ENCODE results near the gene TACSTD2.
"Not testable (repeated sequence)": the region's sequence is repeated elsewhere in the genome, so short reads cannot be mapped to it uniquely, and the experiment has no call there.

Gene TACSTD2

DNA sequence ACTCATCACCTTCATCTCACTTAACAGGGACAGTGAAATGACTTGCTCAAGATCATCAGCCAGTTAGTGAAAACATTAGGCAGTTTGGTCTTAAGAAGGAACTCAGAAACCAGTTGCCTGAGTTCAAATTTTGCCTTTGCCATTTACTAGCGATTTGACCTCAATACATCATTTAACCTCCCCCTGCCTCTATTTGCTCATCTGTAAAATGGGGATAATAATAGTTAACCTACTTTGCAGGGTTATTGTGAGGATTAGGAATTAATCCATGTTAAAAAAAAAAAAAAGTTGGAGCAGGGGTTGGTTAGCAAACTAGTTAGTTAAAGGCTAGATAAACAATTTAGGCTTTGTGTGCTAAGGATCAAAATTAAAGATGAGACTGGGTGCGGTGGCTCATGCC is 10.6 kb upstream of the TACSTD2 start:
- DNase-seq (ENCODE audit: low spot score), result no peak

DNA sequence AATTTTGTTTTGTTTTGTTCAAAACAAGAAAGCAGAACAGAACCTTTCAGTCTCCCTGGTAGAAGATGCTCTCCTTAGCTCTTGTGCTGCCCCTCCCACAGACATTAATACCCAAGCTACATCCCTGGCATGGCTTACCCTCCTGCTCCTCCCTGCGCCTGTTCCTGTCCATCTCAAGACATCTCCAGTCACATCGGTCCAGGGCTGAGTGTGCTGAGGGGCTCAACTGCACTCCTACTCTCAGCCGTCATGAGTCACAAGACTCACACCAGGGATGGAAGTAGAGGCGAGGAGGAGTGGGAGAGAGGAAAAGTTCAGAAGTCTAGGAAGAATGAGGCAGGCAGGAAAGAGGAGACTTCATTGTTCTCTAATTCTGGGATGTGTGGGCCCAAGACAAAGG is 9.2 kb upstream of the TACSTD2 start:
- DNase-seq (ENCODE audit: low spot score), result no peak

DNA sequence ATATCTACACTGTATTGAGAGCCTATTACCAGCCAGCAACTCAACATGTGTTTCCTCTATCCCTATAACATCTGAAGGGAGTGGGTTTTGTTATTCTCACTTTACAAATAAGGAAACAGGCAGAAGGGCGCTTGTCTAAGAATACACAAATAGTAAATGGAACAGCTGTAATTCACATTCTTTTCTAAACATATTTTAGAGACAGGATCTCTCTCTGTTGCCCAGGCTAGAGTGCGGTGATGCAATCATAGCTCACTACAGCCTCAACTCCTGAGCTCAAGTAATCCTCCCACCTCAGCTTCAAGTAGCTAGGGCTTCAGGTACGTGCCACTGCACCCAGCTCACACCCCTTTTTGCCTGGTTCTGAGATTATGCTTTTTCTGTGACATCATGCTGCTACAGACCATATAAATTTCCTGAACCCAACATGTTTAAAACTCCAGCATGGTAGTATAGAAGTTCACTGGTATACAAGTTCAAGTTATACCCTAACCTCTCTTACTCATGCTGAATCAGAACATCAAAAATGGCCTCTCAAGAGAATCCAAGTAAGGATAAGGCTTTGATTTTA is 8.6 kb upstream of the TACSTD2 start:
- no peak for DNase-seq (ENCODE audit: low spot score)

DNA sequence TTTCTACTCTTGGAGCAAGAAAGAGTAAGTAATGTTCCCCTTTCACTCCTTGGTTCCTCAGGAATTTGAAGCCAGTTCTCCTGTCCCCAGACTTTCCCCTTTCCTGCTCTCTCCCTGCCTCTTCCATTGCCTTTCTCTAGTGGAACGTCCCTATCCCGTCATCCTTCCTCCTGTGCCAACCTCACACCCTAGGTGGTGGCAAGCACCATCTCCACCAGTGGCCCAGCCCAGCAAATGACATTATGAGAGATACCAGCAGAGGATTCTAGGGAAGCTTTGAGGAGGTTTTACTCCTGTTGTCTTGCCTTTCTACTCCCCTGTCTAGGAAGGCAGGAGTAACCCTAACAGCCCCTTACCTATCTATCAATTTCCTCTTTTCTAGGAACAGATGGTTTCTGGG is 8.1 kb upstream of the TACSTD2 start:
- DNase-seq (ENCODE audit: low spot score), result no peak

DNA sequence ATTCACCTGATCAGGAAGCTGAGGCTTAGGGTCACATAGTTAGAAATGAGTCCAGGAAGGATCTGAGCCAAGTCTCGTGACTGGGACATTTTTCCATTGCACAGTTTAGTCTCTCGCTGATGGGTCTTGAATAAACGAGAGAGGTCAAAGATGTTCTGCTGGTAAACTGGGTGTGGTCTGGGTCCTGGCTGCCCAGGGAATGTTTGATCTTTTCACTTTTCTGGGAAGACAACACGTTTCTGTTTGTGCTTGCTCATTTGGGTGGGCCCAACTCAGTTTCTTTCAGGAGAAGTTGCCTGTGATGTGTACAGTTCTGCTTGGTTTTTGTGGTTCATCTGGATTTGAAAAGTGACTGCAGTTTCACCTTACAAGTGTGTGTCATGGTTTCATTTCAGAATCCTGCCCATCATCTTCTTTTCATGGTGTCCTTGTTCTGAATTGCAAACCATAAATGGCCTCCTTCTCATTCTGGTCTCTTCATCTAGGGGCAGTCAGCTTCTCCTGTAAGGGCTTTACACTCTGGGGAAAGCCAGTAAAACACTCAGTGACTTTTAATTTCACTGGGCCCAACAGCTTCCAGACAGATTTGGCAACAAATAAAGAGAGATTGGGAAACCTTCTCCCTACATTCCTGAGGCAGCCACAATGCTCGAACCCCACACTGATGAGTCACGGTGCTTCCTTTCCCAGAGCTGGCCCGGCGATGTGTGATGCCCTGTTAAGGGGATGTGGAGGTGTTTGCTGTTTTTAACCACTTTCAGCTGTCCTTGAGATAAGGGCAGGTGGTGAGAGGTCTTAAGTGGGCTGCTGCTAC is 7.2 kb upstream of the TACSTD2 start:
- no peak for DNase-seq (ENCODE audit: low spot score)

DNA sequence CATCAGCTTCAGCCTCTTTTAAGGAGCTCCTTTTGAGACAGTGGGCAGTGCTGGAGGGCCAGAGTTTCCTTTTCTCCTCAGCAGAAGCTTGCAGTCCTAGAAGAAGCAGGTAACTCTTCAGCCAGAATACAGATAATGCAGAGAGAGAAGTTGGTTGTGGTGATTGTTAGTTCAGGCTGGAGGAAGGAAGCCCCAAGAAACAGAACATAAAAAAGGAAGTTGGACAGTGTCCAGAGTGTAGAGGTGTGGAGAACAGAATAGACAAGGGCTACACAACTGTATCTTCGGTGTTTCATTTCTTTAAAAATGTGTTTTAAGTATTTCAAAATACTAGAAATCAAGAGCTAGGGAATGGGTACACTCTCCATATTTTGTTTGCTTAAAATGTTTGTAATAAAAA is 6.4 kb upstream of the TACSTD2 start:
- DNase-seq (ENCODE audit: low spot score), result no peak

DNA sequence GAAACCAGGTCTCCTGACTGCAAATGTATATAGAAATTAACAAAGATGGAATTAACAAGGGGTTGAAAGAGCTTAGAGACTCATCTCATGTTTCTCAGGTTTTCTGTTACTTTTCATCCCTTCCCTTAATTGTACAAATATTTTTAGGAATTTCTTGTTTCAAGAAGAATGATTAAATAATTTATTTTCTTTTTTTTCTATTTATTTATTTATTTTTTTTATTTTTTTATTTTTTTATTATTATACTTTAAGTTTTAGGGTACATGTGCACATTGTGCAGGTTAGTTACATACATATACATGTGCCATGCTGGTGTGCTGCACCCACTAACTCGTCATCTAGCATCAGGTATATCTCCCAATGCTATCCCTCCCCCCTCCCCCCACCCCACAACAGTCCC is 5.1 kb upstream of the TACSTD2 start:
- DNase-seq (ENCODE audit: low spot score), result not testable (repeated sequence)

DNA sequence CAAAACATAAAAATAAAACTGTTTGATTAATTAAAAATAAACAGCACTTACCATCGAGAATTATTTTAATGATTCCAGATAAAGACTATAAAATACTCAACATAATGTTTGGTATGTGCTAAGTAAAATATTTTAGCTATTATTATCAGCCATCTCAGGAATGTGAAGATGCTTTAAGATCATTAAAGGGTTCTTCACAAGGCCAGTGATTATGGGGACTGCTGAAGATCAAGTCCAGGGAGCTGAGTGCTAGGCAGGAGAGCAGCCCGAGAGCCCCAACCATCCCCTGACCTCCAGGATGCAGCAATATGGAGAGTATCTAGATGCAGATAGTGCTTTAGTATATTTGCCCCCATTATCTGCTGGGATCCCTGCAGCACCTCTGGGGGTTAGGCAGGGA is 4.6 kb upstream of the TACSTD2 start:
- no peak for DNase-seq (ENCODE audit: low spot score)

DNA sequence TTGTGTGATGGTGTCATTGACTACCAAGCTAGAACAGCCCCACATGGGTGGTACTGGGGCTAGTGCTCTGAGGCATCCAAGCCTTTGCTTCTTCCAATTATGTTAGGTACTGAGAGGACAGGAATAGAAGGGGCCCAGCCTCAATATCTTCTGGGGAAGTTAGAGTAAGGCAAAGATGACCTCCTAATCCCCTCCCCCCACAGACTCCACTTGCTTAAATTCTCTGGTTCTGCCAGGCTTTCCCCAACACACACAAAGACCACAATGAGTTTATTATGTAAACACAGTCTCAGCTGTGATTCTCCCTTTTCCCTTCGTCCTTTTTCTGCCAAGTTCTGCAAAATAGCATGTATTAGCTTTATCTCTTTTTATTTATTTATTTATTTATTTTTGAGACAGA is 3.1 kb upstream of the TACSTD2 start:
- DNase-seq (ENCODE audit: low spot score), result no peak

DNA sequence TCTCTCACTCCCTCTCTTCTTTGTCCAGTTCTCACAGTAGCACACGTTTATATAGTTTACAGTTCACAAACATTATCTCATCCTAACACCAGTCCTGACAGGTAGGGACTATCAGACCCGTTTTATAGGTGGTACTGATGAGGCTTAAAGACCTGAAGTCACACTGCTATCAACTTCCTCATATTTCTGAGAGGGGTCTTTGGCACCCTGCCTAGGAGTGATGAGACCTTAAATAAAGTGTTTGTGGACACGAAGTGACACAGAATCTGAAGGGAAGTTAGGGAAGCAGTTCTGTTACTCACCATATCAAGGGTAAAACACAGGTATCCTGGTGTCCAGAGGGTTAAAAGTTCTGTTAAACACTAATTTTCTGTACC is 590 bp upstream of the TACSTD2 start:
- DNase-seq (ENCODE audit: low spot score), result no peak

DNA sequence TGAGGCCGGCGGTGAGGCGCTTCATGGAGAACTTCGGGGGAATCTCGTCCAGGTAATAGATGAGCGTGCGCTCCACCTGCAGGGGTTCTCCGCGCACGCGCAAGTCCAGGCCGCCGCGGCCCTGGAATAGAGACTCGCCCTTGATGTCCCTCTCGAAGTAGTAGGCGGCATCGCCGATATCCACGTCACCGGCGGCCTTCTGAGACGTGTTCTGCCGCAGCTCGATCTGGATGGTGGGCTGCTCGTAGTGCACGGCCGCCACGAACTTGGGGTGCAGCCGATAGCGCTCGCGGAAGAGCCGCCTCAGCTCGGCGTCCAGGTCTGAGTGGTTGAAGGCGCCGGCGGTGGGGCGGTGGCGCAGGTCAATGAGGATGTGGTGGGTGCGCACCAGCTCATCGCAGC is 726 bp downstream of the TACSTD2 start:
- DNase-seq (ENCODE audit: low spot score), result no peak

DNA sequence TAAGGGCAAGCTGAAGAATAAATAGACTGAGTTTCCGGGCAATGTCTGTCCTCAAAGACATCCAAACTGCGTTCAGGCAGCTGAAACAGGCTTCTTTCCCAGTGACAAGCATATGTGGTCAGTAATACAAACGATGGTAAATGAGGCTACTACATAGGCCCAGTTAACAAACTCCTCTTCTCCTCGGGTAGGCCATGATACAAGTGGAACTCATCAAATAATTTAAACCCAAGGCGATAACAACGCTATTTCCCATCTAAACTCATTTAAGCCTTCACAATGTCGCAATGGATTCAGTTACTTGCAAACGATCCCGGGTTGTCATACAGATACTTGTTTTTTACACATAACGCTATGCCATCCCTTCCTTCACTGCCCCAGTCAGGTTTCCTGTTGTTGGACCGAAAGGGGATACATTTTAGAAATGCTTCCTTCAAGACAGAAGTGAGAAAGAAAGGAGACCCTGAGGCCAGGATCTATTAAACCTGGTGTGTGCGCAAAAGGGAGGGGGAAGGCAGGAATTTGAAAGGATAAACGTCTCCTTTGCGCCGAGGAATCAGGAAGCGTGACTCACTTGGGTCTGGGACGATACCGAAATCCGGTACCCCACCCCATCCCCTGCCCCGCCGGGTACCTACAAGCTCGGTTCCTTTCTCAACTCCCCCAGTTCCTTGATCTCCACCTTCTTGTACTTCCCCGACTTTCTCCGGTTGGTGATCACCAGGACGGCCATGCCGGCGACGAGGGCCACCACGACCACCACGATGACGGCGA is 1.3 kb downstream of the TACSTD2 start:
- no peak for DNase-seq (ENCODE audit: low spot score)

DNA sequence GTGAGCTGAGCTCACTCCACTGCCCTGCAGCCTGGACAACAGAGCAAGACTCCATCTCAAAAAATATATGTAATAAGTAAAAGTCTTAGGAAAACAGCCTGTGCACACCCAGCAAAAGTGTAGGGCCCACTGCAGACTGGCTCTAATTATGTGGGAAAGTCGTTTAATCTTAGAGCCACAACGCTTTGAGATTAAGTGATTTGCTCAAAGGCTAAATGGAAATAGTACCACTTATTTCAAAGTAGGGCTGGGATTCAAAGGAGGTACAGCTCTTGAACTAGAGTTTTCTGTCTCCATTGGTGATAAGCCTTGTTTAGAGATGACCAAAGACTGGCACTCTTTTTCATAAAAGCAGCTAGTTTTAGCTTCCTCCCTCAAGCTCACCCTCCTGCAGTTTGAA is 2.2 kb downstream of the TACSTD2 start:
- no peak for DNase-seq (ENCODE audit: low spot score)

DNA sequence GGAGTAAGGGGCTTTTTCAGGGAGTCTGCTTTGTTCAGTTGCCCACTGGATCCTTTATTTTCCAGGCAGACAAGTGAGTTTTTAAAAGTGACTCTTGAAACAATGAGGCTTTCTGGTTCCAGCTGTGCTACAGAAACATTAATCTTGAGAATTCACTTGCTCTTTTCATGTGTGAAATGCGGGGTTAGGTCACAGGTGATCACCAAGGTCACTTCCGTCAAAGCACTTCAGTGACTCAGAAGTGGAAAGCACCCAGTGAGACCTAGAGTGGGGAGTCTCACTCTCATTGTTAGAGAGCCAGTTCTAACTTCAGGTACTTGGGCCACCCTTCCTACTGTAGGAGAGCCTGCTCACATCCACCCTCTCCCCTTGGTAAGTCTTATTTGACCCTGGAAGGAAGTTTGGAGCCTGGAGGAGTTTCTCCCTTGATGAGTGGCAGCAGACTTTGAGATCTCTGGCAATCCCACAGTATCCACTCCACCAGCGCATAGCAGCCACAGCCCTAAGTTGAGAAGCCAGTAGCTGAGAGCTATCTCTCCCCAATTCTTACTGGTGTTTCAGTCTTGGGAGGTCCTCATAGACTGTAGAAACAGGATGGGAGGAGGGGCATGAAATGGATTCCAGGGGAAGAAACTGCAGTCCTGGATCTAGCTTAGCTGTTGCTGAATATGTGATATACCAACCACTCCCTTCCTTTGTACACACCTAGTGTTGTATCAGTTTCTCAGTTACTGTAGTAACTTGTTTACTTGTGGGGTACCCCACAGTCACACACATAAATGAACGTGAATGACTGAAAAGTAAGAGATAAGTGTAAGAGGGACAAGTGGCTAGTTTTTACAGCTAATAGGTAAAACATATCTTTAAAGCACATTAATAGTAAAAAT is 3.1 kb downstream of the TACSTD2 start:
- no peak for DNase-seq (ENCODE audit: low spot score)

DNA sequence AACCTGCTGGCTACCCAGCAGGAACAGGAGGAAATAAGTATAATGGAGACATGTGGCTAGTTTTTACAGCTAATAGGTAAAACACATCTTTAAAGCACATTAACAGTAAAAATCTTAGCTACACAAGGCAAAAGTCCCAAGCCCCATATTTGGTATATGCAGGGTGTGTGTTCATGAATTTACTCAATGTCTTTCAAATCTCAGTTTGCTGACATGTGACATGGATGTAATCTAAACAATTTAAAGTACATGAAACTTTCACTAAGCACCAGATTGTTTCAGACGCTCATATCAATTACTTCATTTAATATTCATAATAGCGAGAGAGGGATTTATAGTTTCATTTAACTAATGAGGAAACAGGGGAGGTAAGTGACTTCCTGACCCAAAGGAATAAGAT is 3.9 kb downstream of the TACSTD2 start:
- DNase-seq (ENCODE audit: low spot score), result no peak

DNA sequence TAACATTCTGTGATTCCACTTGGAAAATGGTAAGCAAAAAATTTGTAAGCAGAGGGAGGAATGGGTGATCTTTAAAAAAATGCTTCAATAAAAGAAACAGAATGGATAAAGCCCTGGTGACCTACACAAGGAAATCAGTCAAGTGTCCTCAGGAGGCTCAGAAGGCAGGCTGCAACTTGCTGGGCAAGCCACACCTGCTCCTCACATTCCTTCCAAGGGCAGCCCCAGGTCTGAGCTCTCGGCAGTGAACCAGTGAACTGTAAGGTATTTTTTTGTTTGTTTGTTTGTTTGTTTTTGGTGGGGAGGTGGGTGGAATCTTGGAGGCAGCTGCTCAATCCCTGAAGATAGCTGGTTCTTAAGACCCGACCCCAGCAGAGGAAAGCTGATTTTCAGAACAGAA is 4.4 kb downstream of the TACSTD2 start:
- no peak for DNase-seq (ENCODE audit: low spot score)

DNA sequence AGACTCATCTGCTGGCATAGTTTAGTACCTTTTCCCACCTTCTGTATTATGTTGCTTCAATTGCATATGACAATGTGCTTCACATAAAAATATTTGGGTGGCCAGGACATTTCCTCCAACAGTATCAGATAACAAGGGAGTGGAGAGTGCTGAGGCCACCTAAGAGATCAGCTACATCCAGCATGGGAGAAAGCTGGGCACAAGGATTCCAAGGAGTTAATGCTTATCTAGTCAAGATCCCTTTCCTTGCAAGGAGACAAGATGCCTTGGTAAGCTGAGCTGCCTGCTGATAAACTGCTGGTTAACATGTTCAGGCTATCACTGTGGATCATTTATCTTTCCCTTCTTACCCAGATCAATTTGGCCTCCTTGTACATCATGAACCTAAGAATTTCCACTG is 5.4 kb downstream of the TACSTD2 start:
- DNase-seq (ENCODE audit: low spot score), result no peak

DNA sequence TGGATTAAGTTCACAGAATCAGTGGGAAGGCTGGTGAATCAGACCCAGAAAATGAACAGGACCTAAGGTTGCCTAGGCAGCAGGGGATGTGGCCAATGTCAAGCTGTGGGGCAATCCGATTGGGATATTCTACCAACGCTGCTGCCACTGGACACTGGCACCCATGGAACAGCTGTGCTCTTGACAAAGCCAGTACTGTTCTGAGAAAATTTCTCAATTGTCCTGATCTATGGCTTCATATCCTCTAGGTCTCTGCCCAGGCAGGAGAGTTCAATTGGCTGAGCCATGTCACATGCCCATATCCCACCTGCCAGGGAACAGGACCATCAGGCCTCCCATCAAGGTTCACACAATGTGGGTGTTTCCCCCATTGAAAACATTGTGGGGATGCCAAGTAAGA is 6.2 kb downstream of the TACSTD2 start:
- DNase-seq (ENCODE audit: low spot score), result no peak

DNA sequence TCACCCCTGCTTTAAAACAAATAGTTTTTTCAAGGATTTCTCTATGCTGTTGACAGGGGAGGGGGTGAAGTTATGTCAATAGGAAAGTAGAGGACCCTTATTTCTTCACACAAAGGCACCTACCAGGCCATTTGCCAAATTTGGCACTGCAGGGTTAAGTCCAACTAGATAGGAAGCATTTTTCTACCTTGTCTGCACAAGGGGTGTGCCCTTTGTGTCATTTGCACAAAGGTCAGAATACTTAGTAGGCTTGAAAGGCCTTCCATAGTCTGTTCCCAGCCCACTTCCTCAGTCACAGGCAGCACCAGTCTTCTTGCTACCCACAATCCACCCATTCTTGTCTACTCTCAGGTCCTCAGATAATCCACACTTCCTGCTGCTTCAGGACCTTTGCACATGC is 7.0 kb downstream of the TACSTD2 start:
- no peak for DNase-seq (ENCODE audit: low spot score)

DNA sequence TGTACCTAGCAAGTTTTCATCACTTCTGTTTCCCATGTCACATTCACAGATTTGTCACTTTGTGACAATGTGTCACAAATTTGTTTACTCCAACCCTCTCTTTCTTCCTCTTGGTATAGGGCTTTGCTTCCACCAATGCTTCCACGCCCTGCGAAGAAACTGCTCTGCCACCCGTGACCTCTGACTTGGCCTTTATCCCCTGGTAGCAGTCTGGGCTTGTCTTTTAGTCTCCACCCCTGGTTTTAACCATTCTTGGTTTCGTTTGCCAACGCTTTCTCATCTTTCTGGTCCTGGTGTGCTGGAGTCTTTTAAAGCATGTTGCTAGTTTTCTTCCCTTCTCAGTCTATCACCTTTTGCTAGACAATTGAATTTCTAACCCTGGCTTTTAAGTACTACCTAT is 8.1 kb downstream of the TACSTD2 start:
- DNase-seq (ENCODE audit: low spot score), result no peak

DNA sequence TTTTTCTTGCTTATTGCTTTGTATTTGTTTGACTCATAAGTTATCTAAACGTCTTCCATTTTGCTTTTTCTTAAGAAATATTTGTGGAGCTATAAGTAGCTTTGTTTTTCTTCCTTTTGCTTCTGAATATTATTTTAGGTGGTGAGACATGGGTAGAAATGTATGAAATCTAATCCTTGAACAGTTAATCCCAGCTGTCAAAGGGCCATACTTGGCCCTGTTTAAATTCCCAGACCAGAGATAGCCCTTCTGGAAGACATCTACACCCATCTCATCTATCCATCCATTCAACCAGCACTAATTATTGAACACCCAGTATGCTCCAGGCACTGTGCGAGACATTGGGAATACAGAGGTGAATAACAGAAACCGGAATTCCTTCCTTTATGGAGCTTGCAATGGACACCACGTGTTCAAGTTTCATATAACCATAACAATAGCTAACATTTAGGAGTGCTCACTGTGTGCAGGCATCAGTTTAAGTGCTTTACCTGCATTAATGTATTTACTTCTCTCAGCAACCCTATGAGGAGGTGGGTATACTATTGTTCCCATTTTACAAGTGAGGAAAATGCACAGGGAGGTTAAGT is 8.7 kb downstream of the TACSTD2 start:
- DNase-seq (ENCODE audit: low spot score), result no peak

DNA sequence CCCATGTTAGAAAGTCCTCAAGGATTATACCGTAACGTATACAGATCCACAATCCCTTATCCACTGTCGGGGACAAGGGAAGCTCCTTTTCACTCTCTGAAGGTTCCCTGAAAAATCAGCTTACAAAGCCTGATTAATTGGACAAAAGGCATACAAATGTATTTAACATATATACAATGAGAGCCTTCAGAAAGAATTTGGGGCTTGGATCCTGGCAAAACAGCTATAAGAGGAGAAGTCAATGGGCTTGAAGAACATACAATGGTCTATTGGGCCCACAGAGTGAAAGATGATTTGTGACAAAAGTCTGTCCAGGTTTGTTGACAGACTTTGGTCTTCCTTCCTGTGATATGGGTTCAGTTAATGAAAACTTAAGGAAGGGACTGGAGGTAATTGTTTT is 10.7 kb downstream of the TACSTD2 start:
- DNase-seq (ENCODE audit: low spot score), result no peak
